HepG2 (cell line): Measurements from ENCODE around the gene GLRX2.
A peak's percentile ranks its signal among the peaks of the same experiment; 100 is the strongest.

Experiments used
- CTCF ChIP-seq: sonication (generic); formaldehyde crosslinking; IDR thresholded peaks from 2 replicates; pipeline ENCODE4 v1.5.0; 2020; ENCODE audit warnings: mild to moderate bottlenecking, missing genetic modification reagents, moderate library complexity
- EP300 ChIP-seq, 3 experiments: sonication (generic) in 1 of 3; formaldehyde crosslinking in 1 of 3; IDR thresholded peaks; 2 replicates each; pipeline versions ENCODE4 v1.5.1 to v1.6.1; 2011 to 2020; ENCODE audit warnings: low read depth in 2 of 3, low read length in 2 of 3, borderline replicate concordance in 1 of 3, improper control_type of control experiment in 1 of 3, mild to moderate bottlenecking in 1 of 3, missing genetic modification reagents in 1 of 3, moderate library complexity in 1 of 3
- HMG20B ChIP-seq: conservative IDR thresholded peaks from 2 replicates; pipeline ENCODE4 v1.6.1; 2016; ENCODE audit warnings: missing genetic modification reagents, missing compliant biosample characterization
- MAFF ChIP-seq: IDR thresholded peaks from 2 replicates; pipeline ENCODE4 v1.6.1; 2011; ENCODE audit warnings: low read depth, low read length, improper control_type of control experiment
- NFIC ChIP-seq: IDR thresholded peaks from 2 replicates; pipeline ENCODE4 v1.6.1; 2012; ENCODE audit warnings: mild to moderate bottlenecking, low read length, inconsistent platforms
- ZNF124 ChIP-seq: sonication (generic); formaldehyde crosslinking; IDR thresholded peaks from 2 replicates; pipeline ENCODE4 v1.4.0; 2020; ENCODE audit warnings: missing genetic modification reagents

GRCh38 chr1:193121616-193122593, 16.7 kb upstream of the GLRX2 start, which contains the start of gene CDC73:
- TF ChIP-seq NFIC: 0 out of 2 replicates have a peak, but pooled peaks have one; percentile 27
- TF ChIP-seq ZNF124 (CRISPR knock-in tag): no peak
- peak; percentile 98 for TF ChIP-seq CTCF (CRISPR knock-in tag)
- peak; percentile 44; the same call in 1 of the 2 replicates for TF ChIP-seq HMG20B (CRISPR knock-in tag)
- peak in 1 of 2 experiments; percentile 47; a peak in 3 of 4 replicates for TF ChIP-seq EP300 (IDR thresholded peaks at IDR 0.05; ENCODE audit: low read depth in 2 of 2, low read length in 2 of 2)
- peak; percentile 35; the same call in 1 of the 2 replicates for TF ChIP-seq EP300 (CRISPR knock-in tag; IDR thresholded peaks at IDR 0.05; ENCODE audit: borderline replicate concordance)
- no peak for TF ChIP-seq MAFF
